Activated CD4-positive, alpha-beta T cell treated with anti-CD3 and anti-CD28 coated beads for 48 hours (primary cell): Measurements from ENCODE around the gene ID3.

ENCODE experiments used
- DNase-seq: peaks from one replicate; pipeline ENCODE4 v3.0.0-alpha.2; 2020

ID3 gene

GRCh38 chr1:23564529-23565122 is 5.3 kb upstream of the ID3 start:
- DNase-seq: no peak

GRCh38 chr1:23563755-23564374 is 4.6 kb upstream of the ID3 start:
- DNase-seq: no peak

GRCh38 chr1:23563003-23563402 is 3.7 kb upstream of the ID3 start:
- DNase-seq: no peak

- peak; percentile 46 for DNase-seq
Measured at GRCh38 chr1:23562137-23562876, 3.0 kb upstream of the ID3 start.

DNA sequence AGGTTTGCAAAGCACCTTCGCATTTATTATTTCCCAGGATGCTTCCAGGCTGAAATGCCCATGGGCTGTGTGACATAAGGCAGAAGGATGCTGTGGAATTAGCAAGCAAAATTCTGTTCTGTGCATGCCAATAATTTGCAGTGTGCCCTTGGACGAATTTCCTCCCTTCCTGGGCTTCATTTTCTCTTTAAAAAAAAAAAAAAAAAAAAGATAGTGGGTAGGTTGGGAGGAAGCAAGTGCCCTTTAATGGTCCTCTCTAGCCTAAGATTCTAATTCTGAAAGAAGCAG is 2.5 kb upstream of the ID3 start:
- no peak for DNase-seq

DNA sequence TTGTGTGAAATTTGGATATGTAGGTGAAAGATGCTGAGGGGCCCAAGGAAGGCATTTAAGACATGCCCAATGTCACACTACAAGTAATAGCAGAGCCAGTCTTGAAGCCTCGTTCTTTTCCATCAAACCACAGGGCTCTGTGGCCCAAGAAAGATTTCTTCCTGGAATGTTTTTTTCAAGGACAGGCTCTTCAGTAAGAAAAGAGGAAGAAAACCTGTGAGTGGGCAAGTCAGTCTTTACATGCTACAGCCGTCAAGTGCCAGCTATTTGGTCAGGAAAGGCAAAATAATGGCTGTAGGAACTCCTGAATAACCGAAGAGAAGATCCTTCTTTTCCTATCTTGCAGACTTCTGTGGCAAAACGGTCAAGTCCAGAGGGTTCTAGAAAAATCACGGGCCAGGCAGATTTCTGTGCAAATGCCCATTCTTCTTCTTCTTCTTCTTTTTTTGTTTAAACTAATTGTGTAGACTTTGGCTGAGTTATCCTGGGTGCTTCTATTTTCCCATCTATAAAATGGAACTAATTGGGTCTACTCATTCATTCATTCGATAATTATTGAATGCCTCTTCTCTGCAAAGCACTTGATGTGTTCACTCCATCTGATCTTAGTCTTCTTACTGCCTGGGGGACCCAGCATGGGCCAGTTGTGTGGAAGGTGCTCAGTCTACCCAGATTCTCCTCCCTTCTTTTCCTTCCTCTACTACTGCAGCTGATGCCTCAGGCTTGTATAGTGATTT is 1.9 kb upstream of the ID3 start:
- DNase-seq: no peak

DNA sequence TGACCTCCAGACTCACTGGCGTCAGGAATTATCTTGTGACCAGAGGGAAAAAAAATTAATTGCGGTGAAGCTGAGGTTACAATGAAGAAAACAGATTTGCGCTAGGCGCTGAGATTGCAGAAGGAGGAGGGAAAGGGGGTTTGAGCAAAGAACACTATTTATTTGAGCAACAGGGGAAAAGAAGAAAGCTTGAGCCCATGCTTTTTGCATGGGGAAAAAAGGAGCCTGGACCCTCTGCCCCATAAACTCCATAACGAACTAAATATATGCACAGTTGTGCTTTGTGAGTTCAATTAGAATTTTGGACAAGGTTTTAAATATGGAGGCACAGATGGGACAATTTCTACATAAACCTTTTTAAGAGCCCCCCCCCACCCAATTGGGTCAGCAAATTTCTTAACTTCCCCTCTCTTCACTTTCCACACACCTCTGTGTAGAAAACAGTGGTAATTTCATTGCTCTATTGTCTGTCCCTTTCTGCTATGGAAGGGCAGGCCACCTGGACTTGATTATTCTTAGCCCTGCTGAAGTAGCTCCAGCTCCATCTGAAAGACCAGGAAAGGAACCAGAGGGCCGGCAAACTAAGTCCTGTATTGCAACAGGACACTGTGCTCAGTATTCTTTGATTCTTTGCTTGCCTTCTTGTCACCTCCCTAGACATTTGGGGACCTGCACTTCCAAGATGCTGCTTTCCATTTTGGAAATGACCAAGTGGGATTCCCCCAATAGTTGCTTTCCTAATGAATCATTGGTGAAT is 862 bp upstream of the ID3 start:
- DNase-seq: no peak

DNA sequence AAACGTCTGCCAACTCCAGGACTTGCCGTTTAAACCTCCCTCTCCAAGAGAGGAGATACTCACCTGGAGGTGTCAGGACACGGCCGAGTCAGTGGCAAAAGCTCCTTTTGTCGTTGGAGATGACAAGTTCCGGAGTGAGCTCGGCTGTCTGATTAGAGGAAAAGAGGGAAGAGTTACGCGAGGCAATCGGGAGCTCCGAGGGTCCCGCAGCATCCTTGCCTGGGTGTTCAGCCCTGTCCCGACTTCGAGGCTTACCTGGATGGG is 497 bp downstream of the ID3 start:
- peak; percentile 36 for DNase-seq

- DNase-seq: peak; percentile 63
Measured at GRCh38 chr1:23558140-23558871, 995 bp downstream of the ID3 start.

DNA sequence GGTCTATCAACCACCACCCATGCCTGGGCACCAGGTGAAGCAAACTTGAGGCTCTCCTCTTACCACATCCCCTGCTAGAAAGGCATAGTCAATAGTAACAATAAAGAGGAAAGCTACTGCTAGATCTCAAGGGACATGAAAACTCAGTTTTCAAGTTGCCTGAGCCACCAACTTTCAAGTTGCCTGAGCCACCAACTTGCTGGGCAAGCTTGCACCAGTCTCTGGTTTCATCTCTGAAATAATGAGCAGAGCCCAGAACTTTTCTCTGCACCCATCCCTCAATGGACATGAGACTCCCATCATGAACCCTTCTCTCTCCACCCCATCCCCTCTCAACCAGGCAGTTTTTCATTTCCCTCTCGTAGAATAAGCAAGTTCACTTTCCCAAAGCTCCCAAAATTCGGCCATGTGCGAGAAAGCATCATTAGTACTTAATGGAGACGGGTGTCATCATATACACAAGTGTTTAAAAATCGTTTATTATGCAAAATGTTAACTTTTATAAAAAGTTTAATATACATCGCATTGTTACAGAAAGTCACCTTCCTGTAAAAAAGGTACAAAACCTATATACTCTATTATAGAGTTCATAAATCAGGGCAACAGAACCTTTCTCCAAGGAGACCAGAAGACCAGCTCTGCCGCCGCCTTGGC is 1.7 kb downstream of the ID3 start:
- DNase-seq: no peak

GRCh38 chr1:23556635-23557470 is 2.4 kb downstream of the ID3 start:
- no peak for DNase-seq

GRCh38 chr1:23555986-23556634 is 3.2 kb downstream of the ID3 start:
- no peak for DNase-seq

- DNase-seq: no peak
Measured at GRCh38 chr1:23555270-23555985, 3.9 kb downstream of the ID3 start.

- peak; percentile 85 for DNase-seq
Measured at GRCh38 chr1:23554481-23555269, 4.6 kb downstream of the ID3 start.

GRCh38 chr1:23554127-23554480 is 5.2 kb downstream of the ID3 start:
- no peak for DNase-seq

DNA sequence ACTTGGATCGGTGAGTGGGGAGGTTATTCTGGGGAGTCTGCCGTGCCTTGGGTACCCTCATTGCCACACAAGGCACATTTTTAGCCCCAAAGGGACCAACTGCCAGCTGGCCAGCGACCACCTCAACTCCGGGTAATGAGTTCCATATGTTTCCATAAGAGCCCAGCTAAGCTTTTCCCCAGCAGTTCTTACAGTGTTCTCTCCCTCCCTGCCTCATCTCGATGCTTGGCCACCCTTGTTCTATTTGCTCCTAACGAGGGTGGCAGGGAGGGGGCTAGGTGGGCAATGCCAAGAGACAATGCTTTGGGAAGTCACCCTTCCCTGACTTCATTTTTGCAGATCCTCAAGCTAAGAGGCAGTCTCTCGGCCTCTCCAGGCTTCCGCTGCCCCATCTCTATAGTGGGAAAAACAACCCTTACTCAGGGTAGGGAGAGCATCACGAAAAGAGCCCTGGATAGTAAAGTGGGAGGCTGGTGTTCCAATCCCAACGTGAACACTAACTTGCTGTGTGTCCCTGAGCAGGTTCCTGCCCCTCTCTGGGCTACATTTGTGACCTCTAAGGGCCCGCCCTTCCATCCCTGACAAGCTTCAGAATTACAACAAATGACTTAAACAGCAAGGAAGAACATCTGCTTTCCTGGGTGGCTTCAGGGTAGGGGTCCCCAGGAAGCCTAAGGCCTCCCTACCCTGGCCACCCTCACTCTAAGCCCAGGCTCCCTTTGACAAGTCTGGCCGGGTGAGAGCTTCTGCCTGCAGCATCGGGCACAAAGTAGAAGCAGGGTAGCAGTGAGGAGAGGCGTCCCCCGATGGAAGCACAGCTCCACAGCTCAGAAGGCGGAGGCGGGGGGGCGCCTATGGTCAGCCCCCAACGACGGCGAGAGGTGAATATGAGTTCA is 5.8 kb downstream of the ID3 start:
- DNase-seq: no peak

DNA sequence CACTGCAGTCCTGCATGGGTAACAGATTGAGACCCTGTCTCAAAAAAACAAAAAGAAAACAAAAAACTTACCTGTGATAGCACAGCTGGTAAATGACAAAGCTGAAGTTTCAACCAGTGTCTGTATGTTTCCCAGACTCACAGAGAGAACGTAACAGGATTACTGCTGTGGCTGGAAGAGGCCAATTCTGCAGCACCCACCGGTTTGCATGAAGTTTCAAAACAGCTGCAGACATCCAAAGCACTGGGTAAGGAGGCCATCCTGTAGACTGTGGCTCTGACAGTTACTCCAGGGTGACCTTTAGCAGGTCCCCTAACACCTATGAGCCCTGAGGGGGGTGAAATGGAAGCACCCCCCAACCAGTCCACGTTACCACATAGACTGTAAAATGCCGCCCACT is 7.5 kb downstream of the ID3 start:
- no peak for DNase-seq

DNA sequence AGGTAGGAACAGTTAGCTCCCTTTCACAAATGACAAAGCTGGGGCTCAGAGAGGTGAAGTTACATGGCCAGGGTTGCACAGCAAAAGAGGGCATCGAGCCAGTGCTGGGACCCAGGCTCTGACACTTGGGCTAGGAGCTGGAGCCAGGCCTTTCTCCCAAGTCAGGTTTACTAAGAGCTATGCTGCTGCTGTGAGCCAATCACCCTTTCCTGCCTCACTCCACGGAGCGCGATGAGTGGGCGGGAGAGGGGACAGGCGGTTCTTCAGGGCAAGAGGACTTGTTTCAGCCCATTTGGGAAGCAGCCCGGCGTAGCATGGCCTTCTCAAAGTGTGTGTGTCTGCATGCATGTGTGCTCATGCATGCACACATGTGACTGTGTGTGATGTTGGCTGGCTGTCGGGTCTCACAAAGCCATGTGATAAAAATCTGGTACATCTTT is 10.6 kb downstream of the ID3 start:
- no peak for DNase-seq
